Smooth muscle cell of the brain vasculature (primary cell): ENCODE measurements around the gene CETN2.
"Not testable (repeated sequence)": the region's sequence is repeated elsewhere in the genome, so short reads cannot be mapped to it uniquely, and the experiment has no call there.

Source experiments
- DNase-seq: peaks from one replicate; pipeline ENCODE4 v3.0.0-alpha.2; 2012; ENCODE audit warnings: low read depth, low spot score

Gene CETN2

GRCh38 chrX:152830312-152831305 is at the start of gene CETN2, which contains the start of gene NSDHL:
Gene CETN2, minus strand, starts transcription at chrX:152830757. Its CDS starts 47 bp downstream, at chrX:152830710.
Gene NSDHL, plus strand, starts transcription at chrX:152831063. Its CDS starts 15,262 bp downstream, at chrX:152846325.
- peak; percentile 87 for DNase-seq

GRCh38 chrX:152878976-152879755 is 48.6 kb upstream of the CETN2 start:
- DNase-seq, result no peak

GRCh38 chrX:152876931-152877840 is 46.6 kb upstream of the CETN2 start:
- DNase-seq, result no peak

- DNase-seq, result no peak
Observed at GRCh38 chrX:152873361-152873760, 42.8 kb upstream of the CETN2 start.

- no peak for DNase-seq
Observed at GRCh38 chrX:152872522-152872921, 42.0 kb upstream of the CETN2 start.

GRCh38 chrX:152871260-152871659 is 40.7 kb upstream of the CETN2 start:
- no peak for DNase-seq

GRCh38 chrX:152869972-152870371 is 39.4 kb upstream of the CETN2 start:
- DNase-seq, result no peak

GRCh38 chrX:152866386-152866785 is 35.8 kb upstream of the CETN2 start:
- no peak for DNase-seq

- DNase-seq, result no peak
Observed at GRCh38 chrX:152865232-152865920, 34.8 kb upstream of the CETN2 start.

- DNase-seq, result no peak
Observed at GRCh38 chrX:152861826-152862225, 31.3 kb upstream of the CETN2 start.

- DNase-seq, result no peak
Observed at GRCh38 chrX:152861116-152861515, 30.6 kb upstream of the CETN2 start.

- no peak for DNase-seq
Observed at GRCh38 chrX:152853986-152854385, 23.4 kb upstream of the CETN2 start.

GRCh38 chrX:152850465-152850864 is 19.9 kb upstream of the CETN2 start:
- no peak for DNase-seq

GRCh38 chrX:152847281-152847680 is 16.7 kb upstream of the CETN2 start:
- no peak for DNase-seq

- no peak for DNase-seq
Observed at GRCh38 chrX:152845618-152846240, 15.2 kb upstream of the CETN2 start.

- no peak for DNase-seq
Observed at GRCh38 chrX:152844256-152844655, 13.7 kb upstream of the CETN2 start.

GRCh38 chrX:152843852-152844251 is 13.3 kb upstream of the CETN2 start:
- no peak for DNase-seq

- no peak for DNase-seq
Observed at GRCh38 chrX:152842772-152843338, 12.3 kb upstream of the CETN2 start.

- not testable (repeated sequence) for DNase-seq
Observed at GRCh38 chrX:152835470-152835869, 4.9 kb upstream of the CETN2 start.

GRCh38 chrX:152833378-152833777 is 2.8 kb upstream of the CETN2 start:
- no peak for DNase-seq
